Measurements from ENCODE around the gene LTB4R. TPM values are rescaled to one million over a fixed set of nuclear protein-coding genes. Genes with fewer than 3 reads are reported as not detected.
A peak's percentile ranks its signal among the peaks of the same experiment; 100 is the strongest.

Gene LTB4R
- total RNA-seq, 1 experiment from 2014 or later, result 10.3 TPM

DNA sequence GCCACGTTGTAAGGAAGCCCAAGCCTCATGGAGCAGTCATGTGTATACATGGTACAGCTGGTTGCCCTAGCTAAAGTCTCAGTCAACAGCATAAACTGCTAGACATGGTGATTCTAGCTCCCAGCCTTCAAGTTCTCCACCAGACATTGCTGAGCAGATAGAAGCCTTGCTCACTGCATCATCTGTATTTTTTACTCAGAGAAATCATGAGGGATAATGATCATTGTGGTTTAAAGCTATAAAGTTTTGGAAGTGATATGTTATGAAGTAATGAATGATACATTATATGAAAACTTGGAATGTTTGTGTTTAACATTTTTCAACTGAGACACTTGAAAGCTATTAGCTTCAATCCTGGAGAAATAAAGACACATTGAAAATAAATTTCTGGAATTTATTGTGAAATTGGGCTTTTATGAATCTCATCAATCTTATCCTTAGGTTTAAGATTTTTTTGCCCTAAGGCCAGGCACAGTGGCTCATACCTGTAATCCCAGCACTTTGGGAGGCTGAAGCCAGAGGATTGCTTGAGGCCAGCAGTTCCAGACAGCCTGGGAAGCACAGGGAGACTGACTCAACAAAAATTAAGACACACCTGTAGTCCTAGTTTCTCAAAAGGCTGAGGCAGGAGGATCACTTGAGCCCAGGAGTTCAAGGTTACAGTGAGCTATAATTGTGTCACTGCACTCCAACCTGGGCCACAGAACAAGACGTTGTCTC, 51.1 kb downstream of the LTB4R start:
- H2AFZ ChIP-seq, result no peak overlapping the region
- ChIA-PET CTCF (no interaction called here), POLR2A (ENCODE audit: unreplicated experiment) (no interaction called here)
- H3K4me1 ChIP-seq (replicated peaks; ENCODE audit: insufficient read depth), result peaks cover 7% of the 10 kb centered on the region
- no peaks in the 10 kb centered on the region for H3K79me2 ChIP-seq (ENCODE audit: low read depth)
- no peak overlapping the region for H3K4me2 ChIP-seq
- no peaks in the 10 kb centered on the region for H4K20me1 ChIP-seq (ENCODE audit: insufficient read depth)
- DNase-seq, result no peak
- TF ChIP-seq, protein P1, sequence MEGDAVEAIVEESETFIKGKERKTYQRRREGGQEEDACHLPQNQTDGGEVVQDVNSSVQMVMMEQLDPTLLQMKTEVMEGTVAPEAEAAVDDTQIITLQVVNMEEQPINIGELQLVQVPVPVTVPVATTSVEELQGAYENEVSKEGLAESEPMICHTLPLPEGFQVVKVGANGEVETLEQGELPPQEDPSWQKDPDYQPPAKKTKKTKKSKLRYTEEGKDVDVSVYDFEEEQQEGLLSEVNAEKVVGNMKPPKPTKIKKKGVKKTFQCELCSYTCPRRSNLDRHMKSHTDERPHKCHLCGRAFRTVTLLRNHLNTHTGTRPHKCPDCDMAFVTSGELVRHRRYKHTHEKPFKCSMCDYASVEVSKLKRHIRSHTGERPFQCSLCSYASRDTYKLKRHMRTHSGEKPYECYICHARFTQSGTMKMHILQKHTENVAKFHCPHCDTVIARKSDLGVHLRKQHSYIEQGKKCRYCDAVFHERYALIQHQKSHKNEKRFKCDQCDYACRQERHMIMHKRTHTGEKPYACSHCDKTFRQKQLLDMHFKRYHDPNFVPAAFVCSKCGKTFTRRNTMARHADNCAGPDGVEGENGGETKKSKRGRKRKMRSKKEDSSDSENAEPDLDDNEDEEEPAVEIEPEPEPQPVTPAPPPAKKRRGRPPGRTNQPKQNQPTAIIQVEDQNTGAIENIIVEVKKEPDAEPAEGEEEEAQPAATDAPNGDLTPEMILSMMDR (conservative IDR thresholded peaks at IDR 0.05), result no peak
- TF ChIP-seq EZH2 (IDR thresholded peaks at IDR 0.05; ENCODE audit: low read depth), result no peak
- H3K9me2 ChIP-seq (ENCODE audit: insufficient read depth), result no peaks in the 10 kb centered on the region
- BruUV-seq (replicated peaks), result no TSS peak
- H3K27ac ChIP-seq, result no peak overlapping the region
- H3K9me3 ChIP-seq (ENCODE audit: insufficient read depth, low read depth), result no peaks in the 10 kb centered on the region
- H3K36me3 ChIP-seq (ENCODE audit: low read depth), result no peaks in the 10 kb centered on the region
- no peak overlapping the region for H3K4me3 ChIP-seq
- intact Hi-C loops (cut with micrococcal nuclease; ENCODE audit: unreplicated experiment), result no loop called here
- no peaks in the 10 kb centered on the region for H3K27me3 ChIP-seq (ENCODE audit: insufficient read depth, low read depth)
- peaks cover 10% of the 10 kb centered on the region; the same call in 1 of the 2 replicates for H3F3A ChIP-seq (ENCODE audit: insufficient read depth, low read depth)

DNA sequence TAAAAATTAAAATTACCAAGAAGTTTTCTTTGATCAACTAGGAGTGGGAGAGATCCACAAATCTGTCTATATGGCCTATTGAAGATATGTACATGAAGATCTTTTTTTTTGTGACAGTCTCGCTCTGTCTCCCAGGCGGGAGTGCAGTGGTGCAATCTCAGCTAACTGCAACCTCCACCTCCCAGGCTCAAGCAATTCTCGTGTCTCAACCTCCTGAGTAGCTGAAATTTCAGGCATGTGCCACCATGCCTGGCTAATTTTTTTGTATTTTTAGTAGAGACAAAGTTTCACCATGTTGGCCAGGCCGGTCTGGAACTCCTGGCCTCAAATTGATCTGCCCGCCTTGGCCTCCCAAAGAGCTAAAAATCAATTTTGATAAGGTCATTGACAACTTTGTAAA, 52.1 kb downstream of the LTB4R start:
- CTCF ChIA-PET, result interaction anchor here (0.7 kb wide), 1 partner anchor 136 kb away, joined by 3 read pairs; no protein-coding TSS in a partner anchor
- Histone ChIP-seq H3K36me3 (ENCODE audit: low read depth) (no peaks in the 10 kb centered on the region), H3K27ac (no peak overlapping the region), H3F3A (ENCODE audit: insufficient read depth, low read depth) (peaks cover 10% of the 10 kb centered on the region; the same call in 1 of the 2 replicates), H3K4me2 (no peak overlapping the region), H2AFZ (no peak overlapping the region), H3K4me1 (replicated peaks; ENCODE audit: insufficient read depth) (peaks cover 7% of the 10 kb centered on the region), H3K9me3 (ENCODE audit: insufficient read depth, low read depth) (no peaks in the 10 kb centered on the region), H4K20me1 (ENCODE audit: insufficient read depth) (no peaks in the 10 kb centered on the region), H3K27me3 (ENCODE audit: insufficient read depth, low read depth) (no peaks in the 10 kb centered on the region), H3K9me2 (ENCODE audit: insufficient read depth) (no peaks in the 10 kb centered on the region), H3K79me2 (ENCODE audit: low read depth) (no peaks in the 10 kb centered on the region), H3K4me3 (no peak overlapping the region)
- intact Hi-C loops (cut with micrococcal nuclease; ENCODE audit: unreplicated experiment), result no loop called here
- no TSS peak for BruUV-seq (replicated peaks)
- TF ChIP-seq, protein P1 (conservative IDR thresholded peaks at IDR 0.05), result no peak
- TF ChIP-seq EZH2 (IDR thresholded peaks at IDR 0.05; ENCODE audit: low read depth), result no peak
- no peak for DNase-seq
- POLR2A ChIA-PET (ENCODE audit: unreplicated experiment), result no interaction called here

DNA sequence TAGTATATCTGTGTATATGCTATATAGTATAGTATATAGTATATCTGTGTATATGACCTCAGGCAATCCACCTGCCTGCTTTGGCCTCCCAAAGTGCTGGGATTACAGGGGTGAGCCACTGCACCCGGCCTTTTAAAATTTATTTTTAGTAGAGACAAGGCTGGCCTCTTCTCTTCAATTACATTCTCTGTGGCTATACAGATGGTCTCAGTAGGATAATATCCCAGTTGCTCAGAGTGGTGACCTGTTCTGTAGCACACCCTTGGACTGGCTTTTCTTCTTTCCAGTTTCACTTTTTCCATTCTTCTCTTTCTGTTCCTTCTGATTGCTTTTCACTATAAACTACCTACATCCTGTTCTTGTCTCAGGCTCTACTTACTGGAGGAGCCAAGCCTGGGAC, 53.5 kb downstream of the LTB4R start:
- Histone ChIP-seq H3K79me2 (ENCODE audit: low read depth) (no peaks in the 10 kb centered on the region), H4K20me1 (ENCODE audit: insufficient read depth) (no peaks in the 10 kb centered on the region), H3K4me2 (peak overlapping the region; percentile 97), H3K9me2 (ENCODE audit: insufficient read depth) (no peaks in the 10 kb centered on the region), H2AFZ (no peak overlapping the region), H3K4me1 (replicated peaks; ENCODE audit: insufficient read depth) (peaks cover 7% of the 10 kb centered on the region), H3K27me3 (ENCODE audit: insufficient read depth, low read depth) (no peaks in the 10 kb centered on the region), H3F3A (ENCODE audit: insufficient read depth, low read depth) (peaks cover 10% of the 10 kb centered on the region; the same call in 1 of the 2 replicates), H3K9me3 (ENCODE audit: insufficient read depth, low read depth) (no peaks in the 10 kb centered on the region), H3K27ac (no peak overlapping the region), H3K36me3 (ENCODE audit: low read depth) (no peaks in the 10 kb centered on the region), H3K4me3 (no peak overlapping the region)
- ChIA-PET CTCF (interaction anchor here (1.0 kb wide), 1 partner anchor 67 kb away, joined by 4 read pairs; no protein-coding TSS in a partner anchor), POLR2A (ENCODE audit: unreplicated experiment) (no interaction called here)
- intact Hi-C loops (cut with micrococcal nuclease; ENCODE audit: unreplicated experiment), result loop anchor here (1.0 kb wide), 2 partner anchors 47 to 66 kb away; no protein-coding TSS in a partner anchor
- no peak for TF ChIP-seq EZH2 (IDR thresholded peaks at IDR 0.05; ENCODE audit: low read depth)
- TF ChIP-seq, protein P1 (conservative IDR thresholded peaks at IDR 0.05), result no peak
- DNase-seq, result no peak
- no TSS peak for BruUV-seq (replicated peaks)

Measured in PC-9 (cell line).